Psoas muscle (tissue), 8 donors: Measurements from ENCODE around the gene ALOX12B. TPM values are rescaled to one million over a fixed set of nuclear protein-coding genes. Genes with fewer than 3 reads are reported as not detected.
A peak's percentile ranks its signal among the peaks of the same experiment; 100 is the strongest.
"Not testable (repeated sequence)": the region's sequence is repeated elsewhere in the genome, so short reads cannot be mapped to it uniquely, and the experiment has no call there.

Experiments
- ATAC-seq, 4 donors: fragments of 200-7000 bp; cut with Tn5 transposase; one replicate each; pipeline ENCODE4 v1.9.1; 2020; ENCODE audit warnings: moderate library complexity in 3 of 4, mild to moderate bottlenecking in 2 of 4
- DNase-seq, 2 donors: peaks; one replicate each; pipeline ENCODE4 v3.0.0-alpha.2; 2020
- H3K27ac ChIP-seq: fragments of 200-600 bp; one replicate; pipeline ENCODE4 v1.8.0; 2022
- H3K27me3 ChIP-seq, 3 donors: fragments of 200-600 bp in 1 of 3; one replicate each; pipeline versions ENCODE4 v1.6.1 to v1.8.0; 2013 to 2022; ENCODE audit warnings: low read length in 2 of 3, mild to moderate bottlenecking in 2 of 3, moderate library complexity in 1 of 3; ENCODE audit not compliant: insufficient read depth in 3 of 3
- H3K36me3 ChIP-seq, 2 donors: fragments of 200-600 bp in 1 of 2; one replicate each; pipeline versions ENCODE4 v1.6.1 to v1.8.0; 2013 to 2022; ENCODE audit warnings: low read depth in 1 of 2, mild to moderate bottlenecking in 1 of 2, moderate library complexity in 1 of 2; ENCODE audit not compliant: insufficient read depth in 1 of 2
- H3K4me1 ChIP-seq: fragments of 200-600 bp; one replicate; pipeline ENCODE4 v1.8.0; 2022
- H3K4me3 ChIP-seq: fragments of 200-600 bp; one replicate; pipeline ENCODE4 v1.8.0; 2022; ENCODE audit warnings: mild to moderate bottlenecking
- H3K9me3 ChIP-seq: fragments of 200-600 bp; one replicate; pipeline ENCODE4 v1.8.0; 2022
- CTCF ChIP-seq: fragments of 200-600 bp; IDR thresholded peaks from one replicate; pipeline ENCODE4 v1.8.0; 2022; ENCODE audit warnings: antibody characterized with exemption
- WGBS, 3 donors: extraction: QIAGEN DNeasy Blood & Tissue Kit; methylation state at CpG; one replicate each; pipeline versions ENCODE4 v1.1.6 to v1.1.7; 2013; 5-methylcytosine and 5-hydroxymethylcytosine counted together
- intact Hi-C, 2 donors: fragments of 100-400 bp; cut with DNase I; formaldehyde crosslinking; loops; one replicate each; pipeline versions ENCODE4 v1.11.0 to v1.14.2; 2022
- polyA plus RNA-seq, 3 donors: library from polyadenylated mRNA; stranded (reverse); fragments of 200-250 nt; gene quantifications; one replicate each; pipeline ENCODE4 v1.2.3, GENCODE V29; 2013
- total RNA-seq, 4 donors: library from RNA; stranded (reverse); fragmentation: NEBNext Ultra II Directional in 2 of 4; extraction: Animal tissue kit (Norgen Biotek cat#: 25700) in 2 of 4; gene quantifications; one replicate each; pipeline versions ENCODE4 v1.2.1 to v1.2.4, GENCODE V29; 2021 to 2023
- donor health status: healthy with polysubstance abuse.
- donor health status: DM: no; HTN: no; CAD: no; lungs with moderate emphysema.
- donor health status: Bipolar disorder and iron deficiency.
- donor health status: healthy.
- donor health status: DM: yes; HTN: yes; CAD: no.
- donor health status: DM: no; HTN: no; CAD: no.
- donor health status: DM: no; HTN: no; CAD: no.
- donor health status: DM: yes; HTN: yes; CAD: no.

The ALOX12B gene
- total and polyA plus RNA-seq, 7 donors = not detected

DNA sequence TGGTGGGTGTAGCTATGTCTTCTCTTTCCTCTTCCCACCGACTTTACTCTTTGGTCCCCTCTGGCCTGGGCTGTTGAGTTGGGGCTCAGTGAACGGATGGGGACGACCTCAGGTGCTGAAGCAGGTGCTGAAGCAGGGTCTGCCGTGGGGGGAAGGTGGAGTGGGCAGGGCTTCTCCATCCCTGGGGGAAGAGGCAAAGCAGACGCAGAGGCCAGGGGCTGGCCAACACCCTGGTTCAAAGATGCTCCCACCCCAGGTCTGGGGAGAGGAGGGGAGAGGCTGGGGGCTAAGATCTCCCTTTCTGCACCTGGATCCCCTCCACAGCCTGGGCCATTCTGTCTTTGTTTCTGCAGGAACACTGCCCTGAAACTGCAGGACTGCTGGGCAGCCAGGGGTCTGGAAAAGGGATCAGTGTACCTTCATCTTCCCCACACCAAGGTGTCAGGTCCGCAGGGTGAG lies 22.9 kb downstream of the ALOX12B start:
- no peaks in the 10 kb centered on the region for H3K36me3 ChIP-seq
- intact Hi-C loops = loop anchor here in 1 of 2 donors (5.0 kb wide), 1 partner anchor 48 kb away; no protein-coding TSS in a partner anchor
- WGBS, 3 donors = 40 to 51% (median 45%) methylated on average over 6 of the region's 6 CpGs
- peaks cover 2% of the 10 kb centered on the region for H3K4me1 ChIP-seq
- no peaks in the 10 kb centered on the region for H3K9me3 ChIP-seq
- DNase-seq = no peak
- no peak overlapping the region for H3K27ac ChIP-seq
- no peak for TF ChIP-seq CTCF
- H3K4me3 ChIP-seq = no peak overlapping the region
- peaks cover 6 to 32% (median 10%) of the 10 kb centered on the region in 3 donors for H3K27me3 ChIP-seq
- no peak for ATAC-seq

DNA sequence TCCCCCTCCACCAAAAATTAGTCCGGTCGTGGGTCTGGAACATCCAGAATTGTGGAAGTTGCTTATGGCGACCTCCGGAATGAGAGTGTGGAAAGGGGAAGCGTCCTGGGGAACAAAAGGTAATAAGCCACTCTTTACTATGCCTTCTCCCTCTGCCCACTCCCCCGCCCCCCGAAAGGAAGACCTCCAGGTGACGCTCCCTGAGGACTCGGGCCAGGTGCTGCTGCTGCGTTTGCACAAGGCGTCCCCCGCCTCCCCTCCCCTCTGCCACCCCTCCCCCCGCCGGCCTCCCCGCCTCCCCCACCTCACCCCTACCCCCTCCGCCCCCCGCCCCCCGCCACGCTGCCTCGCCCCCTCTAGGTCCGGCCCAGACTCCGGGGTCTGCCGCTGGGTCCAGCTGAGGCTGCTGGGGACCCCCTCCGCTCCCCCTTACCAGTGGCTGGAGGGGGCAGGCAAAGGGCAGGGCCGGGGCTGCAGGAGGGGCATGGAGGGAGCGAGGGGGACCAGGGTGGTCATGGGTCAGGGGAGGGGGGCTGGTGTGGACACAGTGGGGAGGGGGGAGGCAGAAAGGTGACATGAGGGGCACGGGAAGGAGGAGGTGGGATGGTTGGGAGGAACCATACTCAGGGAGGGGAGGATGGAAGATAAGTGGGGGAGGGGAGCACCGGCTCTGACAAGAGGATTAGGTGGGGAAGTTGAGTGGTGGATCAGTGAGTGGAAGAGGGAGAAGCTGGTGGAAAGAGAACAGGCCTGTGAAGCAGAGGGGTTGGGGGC lies 23.6 kb downstream of the ALOX12B start:
- Histone ChIP-seq H3K4me3 (no peak overlapping the region), H3K9me3 (no peaks in the 10 kb centered on the region), H3K36me3 (no peaks in the 10 kb centered on the region), H3K27me3 (peaks cover 6 to 35% (median 10%) of the 10 kb centered on the region in 3 donors), H3K27ac (no peak overlapping the region), H3K4me1 (peaks cover 2% of the 10 kb centered on the region)
- intact Hi-C loops = loop anchor here in 1 of 2 donors (5.0 kb wide), 1 partner anchor 48 kb away; no protein-coding TSS in a partner anchor
- no peak for ATAC-seq
- no peak for TF ChIP-seq CTCF
- 6 to 11% (median 7%) methylated on average over 22 to 28 of the region's 28 CpGs for WGBS, 3 donors
- no peak for DNase-seq

DNA sequence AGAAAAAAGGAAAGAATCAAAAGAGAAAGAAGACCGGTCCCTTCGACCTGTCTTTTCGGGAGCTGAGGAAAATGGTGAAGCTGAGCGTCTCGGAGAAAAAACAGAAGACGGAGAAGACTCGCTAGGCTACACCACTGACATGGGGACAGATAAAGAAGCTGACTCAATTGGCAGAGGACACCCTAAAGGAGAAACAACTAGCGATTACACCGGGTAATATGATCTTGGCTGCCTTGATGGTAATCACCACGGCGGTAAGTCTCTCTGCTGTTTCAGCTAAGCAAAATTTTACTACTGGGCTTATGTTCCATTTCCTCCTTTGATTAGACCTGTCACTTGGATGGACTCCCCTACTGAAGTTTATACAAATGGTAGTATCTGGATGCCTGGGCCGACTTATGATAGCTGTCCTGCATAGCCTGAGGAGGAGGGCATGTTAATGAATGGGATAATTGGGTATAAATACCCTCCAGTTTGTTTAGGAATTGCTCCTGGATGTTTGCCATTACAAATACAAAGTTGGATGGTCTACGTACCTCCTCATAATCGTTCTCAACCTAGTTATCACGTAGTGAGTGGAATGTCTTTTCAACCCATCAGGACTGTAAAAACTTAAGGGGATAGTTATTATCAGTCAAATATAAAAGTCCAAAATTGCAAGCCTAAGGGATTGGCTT lies 24.6 kb downstream of the ALOX12B start:
- intact Hi-C loops = loop anchor here in 1 of 2 donors (5.0 kb wide), 1 partner anchor 49 kb away; no protein-coding TSS in a partner anchor

GRCh38 chr17:8062435-8062806 lies 25.1 kb downstream of the ALOX12B start:
- 4 to 9% (median 9%) methylated on average over 8 of the region's 8 CpGs for whole genome bisulfite sequencing, 3 donors
- no peak for ATAC-seq
- intact Hi-C loops = loop anchor here in 1 of 2 donors (5.0 kb wide), 1 partner anchor 50 kb away; no protein-coding TSS in a partner anchor

More for the DNA sequence above, 24.6 kb downstream of the ALOX12B start:
- 7 to 12% (median 9%) methylated on average over 15 of the region's 15 CpGs for WGBS, 3 donors
- no peak for DNase-seq
- peak; percentile 33 to 69 (median 66) for ATAC-seq
- no peak for TF ChIP-seq CTCF
- Histone ChIP-seq H3K27ac (no peak overlapping the region), H3K4me3 (no peak overlapping the region), H3K27me3 (peaks cover 6 to 43% (median 10%) of the 10 kb centered on the region in 3 donors), H3K9me3 (no peaks in the 10 kb centered on the region), H3K4me1 (peaks cover 2% of the 10 kb centered on the region), H3K36me3 (no peaks in the 10 kb centered on the region)

GRCh38 chr17:8061851-8062250 lies 25.7 kb downstream of the ALOX12B start:
- not testable (repeated sequence) for H3K27ac ChIP-seq, H3K9me3 ChIP-seq, DNase-seq, H3K4me3 ChIP-seq, H3K4me1 ChIP-seq, H3K36me3 ChIP-seq, ATAC-seq
- 42 to 48% (median 47%) methylated on average over 8 of the region's 8 CpGs for WGBS, 3 donors
- peaks cover 6 to 43% (median 10%) of the 10 kb centered on the region in 3 donors for H3K27me3 ChIP-seq
- intact Hi-C loops = loop anchor here (2.0 to 5.0 kb wide), 2 partner anchors 49 to 50 kb away; no protein-coding TSS in a partner anchor

More at GRCh38 chr17:8062435-8062806, 25.1 kb downstream of the ALOX12B start:
- DNase-seq = no peak
- no peak overlapping the region for H3K4me3 ChIP-seq
- H3K27ac ChIP-seq = no peak overlapping the region
- H3K4me1 ChIP-seq = peaks cover 2% of the 10 kb centered on the region
- TF ChIP-seq CTCF = no peak
- no peaks in the 10 kb centered on the region for H3K9me3 ChIP-seq
- H3K27me3 ChIP-seq = peaks cover 6 to 43% (median 10%) of the 10 kb centered on the region in 3 donors
- H3K36me3 ChIP-seq = no peaks in the 10 kb centered on the region
